ENCODE results near the gene UTP4.

The UTP4 gene

DNA sequence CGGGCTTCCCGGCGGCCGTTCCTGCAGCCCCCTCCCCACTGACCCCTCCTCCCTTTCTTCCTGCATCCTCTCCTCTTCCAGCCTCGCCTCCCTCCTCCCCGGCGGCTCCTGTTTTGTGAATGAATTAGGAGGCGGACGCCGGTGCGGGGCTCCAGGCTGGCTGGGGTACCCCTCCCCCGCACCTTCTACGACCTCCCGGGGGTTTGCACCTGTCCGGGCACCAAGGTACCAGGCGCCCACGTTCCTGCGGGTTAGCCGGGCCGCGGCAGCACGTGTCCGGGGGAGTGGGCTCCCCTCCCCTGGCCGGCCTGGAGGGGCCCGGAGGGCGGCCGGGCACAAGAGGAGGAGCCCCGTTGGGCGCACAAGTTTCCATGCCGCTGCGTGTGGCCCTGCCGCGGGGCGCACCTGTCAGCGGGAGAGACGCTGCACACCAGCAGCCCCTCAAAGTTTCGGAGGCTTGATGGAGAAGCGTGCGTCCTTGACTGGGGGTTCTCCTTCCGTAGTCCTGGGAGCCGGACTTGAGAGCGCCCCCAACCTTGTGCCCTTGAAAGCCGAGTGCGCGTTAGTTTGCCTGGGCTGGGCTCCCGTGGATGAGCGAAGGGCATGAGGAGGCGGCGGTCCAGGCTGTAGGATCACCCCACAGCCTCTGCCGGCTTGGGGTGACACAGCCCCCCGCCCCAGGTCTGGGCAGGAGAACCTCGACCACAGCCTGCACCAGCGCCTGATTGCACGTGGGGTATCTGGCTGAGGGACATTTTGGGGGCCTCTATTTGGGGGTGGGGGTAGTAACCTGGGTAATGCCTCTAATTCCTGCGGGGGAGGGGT lies 25.7 kb upstream of the UTP4 start:
- DNase-seq (ENCODE audit: low spot score) = no peak
- Mint-ChIP-seq H3K4me3 (peak overlapping the region; percentile 64), H3K27me3 (ENCODE audit: low read depth) (peaks cover 35% of the 10 kb centered on the region), H3K36me3 (ENCODE audit: low read depth) (peaks cover 2% of the 10 kb centered on the region), H3K4me1 (ENCODE audit: low read depth) (peaks cover 10% of the 10 kb centered on the region), H3K27ac (no peak overlapping the region), H3K9me3 (no peaks in the 10 kb centered on the region)

DNA sequence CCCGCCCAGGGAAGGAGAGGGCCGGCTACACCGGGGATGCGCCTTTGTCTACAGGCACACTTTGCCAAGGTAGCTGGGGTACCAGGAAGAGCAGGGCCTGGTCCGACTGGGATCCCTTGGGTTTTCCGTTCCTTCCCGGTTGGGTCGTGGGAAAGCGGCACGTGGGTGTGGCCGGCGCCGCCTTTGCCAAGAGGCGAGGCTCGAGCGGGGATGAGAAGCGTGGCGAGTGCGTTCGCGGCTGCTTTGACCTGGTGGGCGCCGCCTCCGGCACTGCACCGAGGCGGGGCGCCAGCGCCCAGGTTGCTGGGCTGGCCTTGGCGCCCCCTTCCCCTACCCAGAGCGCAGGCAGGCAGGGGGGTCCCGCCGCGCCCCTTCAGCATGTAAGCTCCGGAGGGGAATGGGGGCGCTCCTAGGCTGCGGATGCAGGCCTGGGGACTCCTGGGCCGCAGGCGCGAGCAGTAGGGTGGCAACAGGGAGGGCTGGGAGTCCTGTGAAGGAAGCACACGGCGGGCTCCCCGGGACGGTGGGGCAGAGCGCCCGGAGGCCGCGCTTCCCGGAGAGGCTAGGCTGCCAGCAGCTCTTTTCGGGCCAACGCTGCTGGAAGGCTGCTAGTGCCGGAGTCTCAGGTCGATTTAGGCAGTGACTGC lies 25.0 kb upstream of the UTP4 start:
- peaks cover 10% of the 10 kb centered on the region for H3K4me1 Mint-ChIP-seq (ENCODE audit: low read depth)
- DNase-seq (ENCODE audit: low spot score) = no peak
- H3K9me3 Mint-ChIP-seq = no peaks in the 10 kb centered on the region
- peaks cover 32% of the 10 kb centered on the region for H3K27me3 Mint-ChIP-seq (ENCODE audit: low read depth)
- H3K27ac Mint-ChIP-seq = no peak overlapping the region
- H3K4me3 Mint-ChIP-seq = peak overlapping the region; percentile 64
- peaks cover 2% of the 10 kb centered on the region for H3K36me3 Mint-ChIP-seq (ENCODE audit: low read depth)

DNA sequence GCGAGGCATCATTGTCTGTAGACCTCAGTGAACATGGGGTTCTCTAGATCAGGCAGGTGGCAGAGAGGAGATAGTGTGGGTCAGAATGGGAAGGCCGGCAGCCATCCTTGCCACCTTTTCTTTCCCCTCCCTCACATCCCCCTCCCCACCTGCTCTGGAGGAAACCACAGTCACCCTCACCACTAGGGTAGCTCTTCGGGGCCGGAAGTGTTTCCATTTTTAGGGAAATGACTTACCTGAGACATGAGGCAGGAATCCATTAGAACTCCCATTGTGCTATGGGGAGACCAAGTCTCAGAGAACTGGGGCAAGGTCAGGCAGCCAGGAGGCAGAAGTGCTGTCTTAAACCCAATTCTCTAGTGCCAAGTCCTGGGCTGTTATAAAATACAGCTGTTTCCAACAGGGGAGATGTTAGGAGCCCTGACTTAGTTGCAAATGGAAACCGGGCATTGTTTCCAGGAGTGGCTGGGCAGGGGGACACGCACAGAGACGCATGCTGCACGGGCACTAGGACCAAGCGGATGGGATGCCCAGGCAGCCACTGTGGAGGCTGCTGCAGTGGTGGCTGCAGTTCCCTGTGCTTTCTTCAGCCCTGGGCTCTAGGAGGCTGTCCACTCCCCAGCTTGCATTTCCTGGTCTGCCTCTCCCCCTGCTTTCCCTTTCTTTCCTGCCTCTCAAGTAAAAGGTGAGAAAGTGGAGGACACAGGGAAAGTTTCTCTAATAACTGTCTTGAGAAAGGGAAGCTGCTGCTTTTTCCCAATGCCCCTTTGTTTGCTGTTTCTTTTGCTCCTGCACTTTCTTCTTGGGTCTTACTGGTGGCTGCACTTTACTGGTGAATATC lies 24.2 kb upstream of the UTP4 start:
- Mint-ChIP-seq H3K36me3 (ENCODE audit: low read depth) (peaks cover 2% of the 10 kb centered on the region), H3K27ac (no peak overlapping the region), H3K27me3 (ENCODE audit: low read depth) (peaks cover 26% of the 10 kb centered on the region), H3K4me1 (ENCODE audit: low read depth) (peaks cover 10% of the 10 kb centered on the region), H3K9me3 (no peaks in the 10 kb centered on the region), H3K4me3 (no peak overlapping the region)
- DNase-seq (ENCODE audit: low spot score) = no peak

DNA sequence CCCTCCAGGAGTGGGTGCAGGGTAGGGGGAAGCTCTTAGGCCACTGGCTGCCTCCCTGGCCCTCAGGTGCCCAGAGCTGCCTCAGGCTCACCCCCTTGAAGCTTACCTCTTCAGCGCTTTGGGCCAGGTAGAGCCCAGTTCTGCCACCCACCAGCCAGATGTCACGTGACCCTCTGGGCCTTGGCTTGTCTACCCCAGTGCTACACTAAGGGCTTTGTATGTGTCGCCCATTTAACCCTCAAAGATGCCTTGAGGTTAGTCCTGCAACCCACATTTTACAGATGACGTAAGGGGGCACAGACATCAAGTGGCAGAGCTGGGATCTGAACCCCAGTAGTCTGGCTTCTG lies 23.6 kb upstream of the UTP4 start:
- DNase-seq (ENCODE audit: low spot score) = no peak
- Mint-ChIP-seq H3K4me3 (no peak overlapping the region), H3K36me3 (ENCODE audit: low read depth) (peaks cover 2% of the 10 kb centered on the region), H3K27ac (no peak overlapping the region), H3K9me3 (no peaks in the 10 kb centered on the region), H3K4me1 (ENCODE audit: low read depth) (peaks cover 10% of the 10 kb centered on the region), H3K27me3 (ENCODE audit: low read depth) (peaks cover 26% of the 10 kb centered on the region)

DNA sequence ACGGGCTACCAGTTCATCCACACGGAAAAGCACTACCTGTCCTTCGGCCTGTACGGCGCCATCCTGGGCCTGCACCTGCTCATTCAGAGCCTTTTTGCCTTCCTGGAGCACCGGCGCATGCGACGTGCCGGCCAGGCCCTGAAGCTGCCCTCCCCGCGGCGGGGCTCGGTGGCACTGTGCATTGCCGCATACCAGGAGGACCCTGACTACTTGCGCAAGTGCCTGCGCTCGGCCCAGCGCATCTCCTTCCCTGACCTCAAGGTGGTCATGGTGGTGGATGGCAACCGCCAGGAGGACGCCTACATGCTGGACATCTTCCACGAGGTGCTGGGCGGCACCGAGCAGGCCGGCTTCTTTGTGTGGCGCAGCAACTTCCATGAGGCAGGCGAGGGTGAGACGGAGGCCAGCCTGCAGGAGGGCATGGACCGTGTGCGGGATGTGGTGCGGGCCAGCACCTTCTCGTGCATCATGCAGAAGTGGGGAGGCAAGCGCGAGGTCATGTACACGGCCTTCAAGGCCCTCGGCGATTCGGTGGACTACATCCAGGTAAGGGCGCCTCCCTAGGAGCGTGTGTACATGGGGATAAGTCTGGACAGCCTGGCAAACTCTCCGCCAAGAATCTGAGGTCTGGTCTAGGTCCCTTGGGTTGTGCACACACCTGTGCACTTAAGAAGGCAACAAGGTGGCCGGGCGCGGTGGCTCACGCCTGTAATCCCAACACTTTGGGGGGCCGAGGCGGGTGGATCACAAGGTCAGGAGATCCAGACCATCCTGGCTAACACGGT lies 22.8 kb upstream of the UTP4 start:
- DNase-seq (ENCODE audit: low spot score) = no peak
- Mint-ChIP-seq H3K4me3 (no peak overlapping the region), H3K36me3 (ENCODE audit: low read depth) (peaks cover 2% of the 10 kb centered on the region), H3K27me3 (ENCODE audit: low read depth) (peaks cover 24% of the 10 kb centered on the region), H3K27ac (no peak overlapping the region), H3K9me3 (no peaks in the 10 kb centered on the region), H3K4me1 (ENCODE audit: low read depth) (peaks cover 10% of the 10 kb centered on the region)

DNA sequence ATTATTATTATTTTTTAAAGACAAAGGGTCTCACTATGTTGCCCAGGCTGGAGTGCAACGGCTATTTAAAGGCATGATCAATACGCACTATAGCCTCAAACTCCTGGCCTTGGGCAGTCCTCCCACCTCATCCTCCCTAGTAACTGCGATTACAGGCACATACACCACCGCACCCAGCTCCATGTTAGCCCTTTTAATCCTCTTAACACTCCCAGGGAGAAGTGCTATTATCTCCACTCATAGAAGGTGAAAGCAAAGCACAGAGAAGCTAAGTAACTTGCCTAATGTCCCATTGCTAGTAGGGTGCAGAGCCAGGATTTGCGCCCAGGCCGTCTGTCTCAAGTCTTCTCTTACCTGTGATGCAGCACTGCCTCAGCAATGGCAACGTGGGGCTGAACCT lies 22.0 kb upstream of the UTP4 start:
- Mint-ChIP-seq H3K9me3 (no peaks in the 10 kb centered on the region), H3K36me3 (ENCODE audit: low read depth) (peaks cover 2% of the 10 kb centered on the region), H3K4me3 (no peak overlapping the region), H3K27me3 (ENCODE audit: low read depth) (peaks cover 19% of the 10 kb centered on the region), H3K27ac (no peak overlapping the region), H3K4me1 (ENCODE audit: low read depth) (peaks cover 7% of the 10 kb centered on the region)
- no peak for DNase-seq (ENCODE audit: low spot score)

DNA sequence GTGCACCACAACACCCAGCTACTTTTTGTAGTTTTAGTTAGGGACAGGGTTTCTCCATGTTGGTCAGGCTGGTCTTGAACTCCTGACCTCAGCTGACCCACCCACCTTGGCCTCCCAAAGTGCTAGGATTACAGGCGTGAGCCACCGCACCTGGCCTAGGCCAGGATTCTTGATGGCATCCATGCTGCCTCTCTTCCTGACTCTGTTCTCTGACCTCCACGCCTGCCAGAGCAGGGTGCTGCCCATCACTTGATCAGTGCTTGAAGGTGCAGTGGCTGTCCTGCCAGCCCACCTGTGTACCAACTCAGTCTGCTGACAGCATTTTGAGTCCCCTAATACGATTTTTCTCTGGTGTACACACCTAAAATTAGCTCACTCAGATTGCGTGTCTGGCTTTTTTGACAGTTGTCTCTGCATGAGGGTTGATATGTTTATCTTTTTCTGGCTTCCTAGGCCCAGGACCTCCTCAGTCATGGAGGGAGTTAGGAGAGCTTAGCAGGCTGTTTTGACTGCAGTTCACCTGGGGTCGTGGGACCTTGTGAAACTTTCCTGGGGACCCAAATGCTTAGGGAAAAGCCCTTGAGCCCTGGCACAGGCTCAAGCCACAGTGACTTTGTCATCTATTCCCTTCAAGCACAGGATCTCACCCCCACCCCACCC lies 21.1 kb upstream of the UTP4 start:
- H3K27ac Mint-ChIP-seq = no peak overlapping the region
- no peaks in the 10 kb centered on the region for H3K9me3 Mint-ChIP-seq
- peaks cover 2% of the 10 kb centered on the region for H3K36me3 Mint-ChIP-seq (ENCODE audit: low read depth)
- DNase-seq (ENCODE audit: low spot score) = no peak
- H3K4me1 Mint-ChIP-seq (ENCODE audit: low read depth) = peaks cover 5% of the 10 kb centered on the region
- peaks cover 15% of the 10 kb centered on the region for H3K27me3 Mint-ChIP-seq (ENCODE audit: low read depth)
- no peak overlapping the region for H3K4me3 Mint-ChIP-seq

DNA sequence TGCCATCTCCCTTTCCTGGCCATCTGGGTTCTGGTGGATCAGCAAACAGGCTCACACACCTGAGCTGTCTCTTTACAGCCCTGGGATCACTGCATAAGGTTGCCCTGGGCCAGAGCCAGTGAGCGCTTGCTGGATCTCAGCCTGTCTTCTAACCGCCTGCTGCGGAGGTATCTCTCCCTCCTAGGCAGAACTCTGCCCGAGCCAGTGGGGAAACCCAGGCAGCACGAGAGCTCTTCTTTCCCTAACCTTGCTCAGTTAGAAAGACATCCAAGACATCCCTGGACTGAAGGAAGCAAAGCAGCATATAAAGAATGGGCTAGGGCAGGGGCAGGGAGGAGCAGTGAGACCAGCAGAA lies 20.6 kb upstream of the UTP4 start:
- Mint-ChIP-seq H3K27ac (no peak overlapping the region), H3K36me3 (ENCODE audit: low read depth) (peaks cover 2% of the 10 kb centered on the region), H3K27me3 (ENCODE audit: low read depth) (peaks cover 13% of the 10 kb centered on the region)

DNA sequence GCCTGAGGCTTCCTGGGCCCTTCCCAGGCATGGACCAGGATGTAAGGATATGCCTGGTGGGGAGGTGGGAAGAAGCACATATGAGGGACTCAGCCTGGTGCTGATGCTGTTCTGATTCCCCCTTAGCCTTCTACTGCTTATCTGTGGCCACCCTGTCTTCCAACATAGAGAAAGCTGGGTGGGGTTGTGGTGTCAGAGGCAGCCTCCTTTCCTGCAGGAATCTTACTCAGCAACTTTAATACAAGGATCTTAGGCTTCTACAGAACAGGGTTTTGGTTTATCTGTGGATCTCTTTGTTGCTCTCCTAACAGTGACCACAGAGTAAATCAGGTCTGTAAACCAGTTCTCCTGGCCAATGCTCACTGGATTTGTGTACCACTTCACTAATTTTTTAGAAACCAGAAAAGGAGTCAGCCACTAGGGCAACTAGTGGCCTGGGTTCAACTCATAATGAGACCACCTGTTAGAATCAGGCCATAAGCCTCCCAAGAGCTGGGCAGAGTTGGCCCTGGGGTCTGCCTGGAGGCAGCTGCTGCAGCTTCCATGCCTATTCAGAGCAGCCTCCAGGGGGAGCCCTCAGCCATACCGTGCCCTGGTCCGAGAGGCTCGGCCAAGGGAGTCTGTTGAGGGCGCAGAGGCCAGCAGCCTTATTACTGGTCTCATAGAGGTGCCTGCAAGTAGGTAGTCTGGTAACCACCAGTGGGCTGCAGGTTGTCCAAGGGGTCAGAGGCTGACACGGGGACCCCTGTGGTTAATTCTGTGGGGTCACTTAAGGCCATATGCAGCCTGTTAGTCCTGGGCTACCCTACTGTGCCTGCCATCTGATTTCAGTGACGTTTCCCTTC lies 19.9 kb upstream of the UTP4 start:
- H3K27me3 Mint-ChIP-seq (ENCODE audit: low read depth) = peaks cover 8% of the 10 kb centered on the region
- DNase-seq (ENCODE audit: low spot score) = peak; percentile 34

More for the DNA sequence above, 20.6 kb upstream of the UTP4 start:
- no peak overlapping the region for H3K4me3 Mint-ChIP-seq
- no peaks in the 10 kb centered on the region for H3K9me3 Mint-ChIP-seq
- no peak for DNase-seq (ENCODE audit: low spot score)
- peaks cover 3% of the 10 kb centered on the region for H3K4me1 Mint-ChIP-seq (ENCODE audit: low read depth)

DNA sequence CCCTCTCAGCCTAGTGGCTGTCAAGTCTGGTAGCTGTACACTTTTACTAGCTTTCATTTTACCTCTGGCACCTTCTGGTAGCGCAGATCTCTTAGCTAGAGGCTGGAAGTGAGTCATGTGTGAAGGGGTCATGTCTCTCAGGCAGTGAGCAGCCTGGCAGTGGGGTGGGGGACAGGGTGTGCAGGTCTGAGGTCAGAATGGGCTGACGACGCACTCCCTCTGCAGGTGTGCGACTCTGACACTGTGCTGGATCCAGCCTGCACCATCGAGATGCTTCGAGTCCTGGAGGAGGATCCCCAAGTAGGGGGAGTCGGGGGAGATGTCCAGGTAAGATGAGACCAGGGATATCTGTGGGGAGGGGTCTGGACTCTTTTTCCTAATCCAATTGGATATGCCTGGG lies 19.2 kb upstream of the UTP4 start:
- no peaks in the 10 kb centered on the region for H3K9me3 Mint-ChIP-seq
- H3K4me3 Mint-ChIP-seq = no peak overlapping the region
- H3K27ac Mint-ChIP-seq = no peak overlapping the region
- H3K27me3 Mint-ChIP-seq (ENCODE audit: low read depth) = peaks cover 2% of the 10 kb centered on the region
- peaks cover 5% of the 10 kb centered on the region for H3K36me3 Mint-ChIP-seq (ENCODE audit: low read depth)
- H3K4me1 Mint-ChIP-seq (ENCODE audit: low read depth) = no peaks in the 10 kb centered on the region
- no peak for DNase-seq (ENCODE audit: low spot score)

More for the DNA sequence above, 19.9 kb upstream of the UTP4 start:
- Mint-ChIP-seq H3K4me3 (no peak overlapping the region), H3K36me3 (ENCODE audit: low read depth) (peaks cover 2% of the 10 kb centered on the region), H3K9me3 (no peaks in the 10 kb centered on the region), H3K27ac (no peak overlapping the region), H3K4me1 (ENCODE audit: low read depth) (no peaks in the 10 kb centered on the region)

DNA sequence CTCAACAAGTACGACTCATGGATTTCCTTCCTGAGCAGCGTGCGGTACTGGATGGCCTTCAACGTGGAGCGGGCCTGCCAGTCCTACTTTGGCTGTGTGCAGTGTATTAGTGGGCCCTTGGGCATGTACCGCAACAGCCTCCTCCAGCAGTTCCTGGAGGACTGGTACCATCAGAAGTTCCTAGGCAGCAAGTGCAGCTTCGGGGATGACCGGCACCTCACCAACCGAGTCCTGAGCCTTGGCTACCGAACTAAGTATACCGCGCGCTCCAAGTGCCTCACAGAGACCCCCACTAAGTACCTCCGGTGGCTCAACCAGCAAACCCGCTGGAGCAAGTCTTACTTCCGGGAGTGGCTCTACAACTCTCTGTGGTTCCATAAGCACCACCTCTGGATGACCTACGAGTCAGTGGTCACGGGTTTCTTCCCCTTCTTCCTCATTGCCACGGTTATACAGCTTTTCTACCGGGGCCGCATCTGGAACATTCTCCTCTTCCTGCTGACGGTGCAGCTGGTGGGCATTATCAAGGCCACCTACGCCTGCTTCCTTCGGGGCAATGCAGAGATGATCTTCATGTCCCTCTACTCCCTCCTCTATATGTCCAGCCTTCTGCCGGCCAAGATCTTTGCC lies 18.0 kb upstream of the UTP4 start:
- peaks cover 16% of the 10 kb centered on the region for H3K36me3 Mint-ChIP-seq (ENCODE audit: low read depth)
- H3K27ac Mint-ChIP-seq = no peak overlapping the region
- H3K4me3 Mint-ChIP-seq = no peak overlapping the region
- DNase-seq (ENCODE audit: low spot score) = no peak
- no peaks in the 10 kb centered on the region for H3K27me3 Mint-ChIP-seq (ENCODE audit: low read depth)
- H3K4me1 Mint-ChIP-seq (ENCODE audit: low read depth) = no peaks in the 10 kb centered on the region
- no peaks in the 10 kb centered on the region for H3K9me3 Mint-ChIP-seq

DNA sequence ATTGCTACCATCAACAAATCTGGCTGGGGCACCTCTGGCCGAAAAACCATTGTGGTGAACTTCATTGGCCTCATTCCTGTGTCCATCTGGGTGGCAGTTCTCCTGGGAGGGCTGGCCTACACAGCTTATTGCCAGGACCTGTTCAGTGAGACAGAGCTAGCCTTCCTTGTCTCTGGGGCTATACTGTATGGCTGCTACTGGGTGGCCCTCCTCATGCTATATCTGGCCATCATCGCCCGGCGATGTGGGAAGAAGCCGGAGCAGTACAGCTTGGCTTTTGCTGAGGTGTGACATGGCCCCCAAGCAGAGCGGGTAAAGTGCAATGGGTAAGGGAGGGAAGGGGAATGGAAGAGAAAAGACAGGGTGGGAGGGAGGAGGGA lies 17.5 kb upstream of the UTP4 start:
- Mint-ChIP-seq H3K27me3 (ENCODE audit: low read depth) (no peaks in the 10 kb centered on the region), H3K4me3 (no peak overlapping the region), H3K9me3 (no peaks in the 10 kb centered on the region), H3K4me1 (ENCODE audit: low read depth) (no peaks in the 10 kb centered on the region), H3K27ac (no peak overlapping the region), H3K36me3 (ENCODE audit: low read depth) (peaks cover 16% of the 10 kb centered on the region)
- no peak for DNase-seq (ENCODE audit: low spot score)

Data from T-helper 2 cell treated with Interferon-gamma antibody and Interleukin-4, amounts not matched to agents 5 μg/mL and 100 μg/mL, for 36 hours (primary cell).